IPS DF 4.7 (cell line): Measurements from ENCODE around the gene PRKG1.
"Not testable (repeated sequence)": the region's sequence is repeated elsewhere in the genome, so short reads cannot be mapped to it uniquely, and the experiment has no call there.

Source experiments
- DNase-seq: peaks from one replicate; pipeline ENCODE4 v3.0.0-alpha.2; 2013; ENCODE audit warnings: low spot score; ENCODE audit errors: extremely low read depth

PRKG1 gene

DNA sequence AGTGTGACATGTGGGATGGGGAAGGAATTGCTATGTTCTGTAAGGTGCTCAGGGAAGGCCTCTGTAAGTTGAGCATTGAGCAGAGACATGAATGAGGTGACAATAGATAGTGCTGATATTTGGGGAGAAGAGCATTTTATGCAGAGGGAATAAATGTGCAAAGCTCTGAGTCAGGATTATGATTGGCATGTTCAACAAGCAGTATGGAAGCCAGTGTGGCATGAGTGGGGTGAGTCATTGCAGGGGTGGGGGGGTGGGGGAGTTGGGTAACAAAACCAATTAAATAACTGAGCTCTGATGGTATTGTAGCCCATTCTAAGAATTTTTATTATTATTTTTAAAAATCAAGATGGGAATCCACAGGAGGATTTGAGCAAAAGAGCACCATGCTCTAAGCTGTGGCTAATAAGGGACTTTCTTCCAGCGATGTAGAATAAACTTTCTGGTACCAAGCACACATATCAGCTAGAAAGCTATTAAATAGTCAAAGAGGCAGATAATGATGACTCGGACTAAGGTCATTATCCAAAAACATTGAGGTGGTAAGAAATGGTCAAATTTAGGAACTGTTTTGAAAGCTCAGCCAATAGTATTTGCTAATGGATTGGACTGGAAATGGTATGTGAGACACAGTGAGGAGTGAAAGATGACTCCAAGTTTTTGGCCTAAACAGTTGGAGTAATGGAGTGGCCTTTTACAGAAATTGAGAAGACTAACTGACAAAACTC, 96.4 kb downstream of the PRKG1 start:
- no peak for DNase-seq

DNA sequence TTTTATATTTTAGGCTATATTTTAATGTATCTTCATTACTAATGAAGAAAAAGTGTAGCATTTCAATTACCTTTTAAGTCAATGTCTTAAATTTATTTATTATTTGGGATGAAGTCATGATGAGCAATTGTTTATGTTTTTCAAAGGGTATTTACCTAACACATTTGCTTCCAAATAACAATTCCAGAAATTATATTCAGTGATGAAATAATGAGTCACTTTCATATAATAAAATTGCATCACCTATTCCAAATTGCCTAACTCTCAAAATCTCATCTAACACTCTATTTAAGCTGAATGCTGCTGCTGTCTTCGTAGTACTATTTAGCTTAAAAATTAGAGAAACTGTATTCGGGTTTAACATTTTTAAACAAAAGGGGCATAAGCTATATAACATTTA, 97.7 kb downstream of the PRKG1 start:
- no peak for DNase-seq

DNA sequence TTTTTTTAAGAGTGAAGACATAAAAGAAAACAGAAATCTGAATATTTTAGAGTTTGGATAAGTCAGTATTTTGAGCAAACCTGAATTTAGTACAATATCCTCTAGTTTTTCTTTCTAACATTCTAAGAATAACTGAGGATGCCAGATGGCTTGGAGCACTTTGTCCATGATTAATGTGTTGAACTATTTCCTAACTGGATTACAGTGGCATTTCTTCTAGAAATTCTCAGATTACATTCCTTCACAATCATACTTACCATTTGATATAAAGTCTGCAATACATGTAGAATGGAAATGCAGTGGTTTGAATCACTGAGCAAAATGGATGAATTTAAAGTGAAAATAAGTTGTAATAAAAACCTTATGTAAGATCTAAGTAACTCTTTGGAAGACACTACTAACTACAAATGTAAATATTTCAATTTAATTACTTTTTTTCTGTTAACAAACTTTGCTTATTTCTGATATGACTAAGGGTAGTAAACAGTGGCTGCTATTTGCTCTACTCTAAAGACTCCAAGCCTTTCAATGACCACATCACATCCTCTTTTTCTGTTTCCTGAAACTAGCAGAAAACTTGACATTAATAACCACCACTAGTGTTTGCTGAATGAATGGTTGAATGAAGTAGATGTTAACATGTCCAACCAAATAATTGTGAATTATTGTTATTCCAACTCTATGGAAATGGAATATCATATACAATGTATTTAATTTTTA, 102.8 kb downstream of the PRKG1 start:
- DNase-seq = no peak

DNA sequence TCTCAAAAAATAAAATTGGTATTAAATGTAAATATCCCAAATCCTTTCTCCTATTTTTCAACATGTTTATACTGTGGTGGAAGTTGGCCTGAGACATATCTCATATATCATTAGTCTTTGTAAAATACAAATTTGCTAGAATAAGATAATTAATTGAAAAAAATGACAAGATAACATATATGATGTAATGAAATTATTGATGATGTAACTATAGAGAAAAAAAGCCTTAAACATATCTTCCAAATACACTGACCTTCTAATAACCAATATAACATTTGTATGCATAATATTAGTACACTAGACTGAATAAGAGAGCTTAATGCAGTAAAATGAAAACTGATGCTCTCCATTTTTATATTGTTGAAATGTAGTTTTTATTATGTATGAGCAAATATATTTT, 104.3 kb downstream of the PRKG1 start:
- DNase-seq = no peak

DNA sequence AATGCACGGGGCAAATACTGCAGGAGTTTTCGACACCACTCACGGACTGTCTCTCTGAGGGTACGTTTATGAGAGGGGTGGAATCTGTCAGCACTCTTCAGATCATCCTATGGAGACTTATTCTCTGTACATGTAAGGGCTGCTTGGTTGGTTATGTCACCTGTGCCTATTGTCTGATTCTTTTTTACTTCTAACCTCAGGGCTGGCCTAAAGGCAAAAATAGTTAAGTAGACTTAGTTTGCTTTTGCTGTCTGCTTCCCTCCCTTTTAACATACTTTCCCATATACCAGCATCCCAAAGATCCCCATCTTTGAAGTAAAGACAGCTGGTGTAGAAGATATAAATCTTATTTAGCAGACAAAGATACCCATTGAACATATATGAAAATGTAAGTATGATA, 105.9 kb downstream of the PRKG1 start:
- DNase-seq = no peak

DNA sequence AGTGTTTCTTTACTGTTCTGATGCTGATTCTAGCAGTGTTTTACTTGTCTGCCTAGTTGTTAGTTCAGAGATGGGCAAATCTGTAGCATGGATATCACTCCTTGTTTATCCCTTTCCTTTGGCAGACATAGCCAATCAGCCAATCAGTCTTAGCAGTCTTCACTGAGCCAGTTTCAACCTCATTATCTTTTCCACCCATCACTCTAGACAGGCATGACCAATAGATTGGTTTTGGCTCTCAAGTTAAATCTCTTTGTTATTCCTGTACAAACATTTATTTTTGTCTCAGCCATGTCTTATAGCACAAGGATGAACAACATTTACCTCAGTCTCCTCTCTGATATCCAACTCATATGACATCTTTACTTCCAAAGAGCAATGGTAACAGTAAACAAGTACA, 109.5 kb downstream of the PRKG1 start:
- no peak for DNase-seq

DNA sequence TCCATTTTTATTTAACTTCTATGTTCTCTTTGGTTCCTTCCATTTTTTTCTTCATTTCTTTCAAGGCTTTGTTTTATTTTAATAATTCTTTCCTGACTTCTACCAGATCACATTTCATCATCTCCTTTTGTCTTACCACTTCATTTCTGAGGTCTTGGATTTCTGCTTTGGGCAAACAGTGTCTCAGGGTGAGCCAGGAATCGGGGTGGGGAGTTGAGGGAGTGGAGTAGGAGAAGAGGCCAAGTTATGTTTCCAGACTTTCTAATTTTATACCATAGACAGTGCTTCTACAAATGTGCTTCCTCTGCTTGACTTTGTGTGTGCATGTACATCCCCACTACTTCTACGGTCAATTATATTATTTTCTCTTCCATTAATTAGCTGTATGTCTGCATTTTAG, 112.1 kb downstream of the PRKG1 start:
- no peak for DNase-seq

DNA sequence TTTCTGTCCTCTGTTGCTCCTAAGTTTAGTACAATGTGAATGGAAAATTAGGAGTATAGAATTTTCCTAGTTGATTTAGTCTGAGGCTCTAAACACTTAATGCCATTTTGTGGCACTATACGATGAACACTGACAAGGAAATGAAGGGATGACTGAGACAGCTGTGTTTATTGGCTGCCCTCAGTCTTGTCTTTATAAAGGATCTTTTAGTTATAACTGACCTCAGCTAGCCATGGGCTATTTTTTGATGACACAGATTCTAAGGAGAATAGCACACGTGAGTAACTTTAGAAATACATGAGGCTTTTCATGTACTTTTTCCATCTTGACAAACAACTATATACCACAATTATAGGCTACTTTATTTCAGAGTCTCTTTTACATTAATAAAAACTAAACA, 113.7 kb downstream of the PRKG1 start:
- DNase-seq = no peak

DNA sequence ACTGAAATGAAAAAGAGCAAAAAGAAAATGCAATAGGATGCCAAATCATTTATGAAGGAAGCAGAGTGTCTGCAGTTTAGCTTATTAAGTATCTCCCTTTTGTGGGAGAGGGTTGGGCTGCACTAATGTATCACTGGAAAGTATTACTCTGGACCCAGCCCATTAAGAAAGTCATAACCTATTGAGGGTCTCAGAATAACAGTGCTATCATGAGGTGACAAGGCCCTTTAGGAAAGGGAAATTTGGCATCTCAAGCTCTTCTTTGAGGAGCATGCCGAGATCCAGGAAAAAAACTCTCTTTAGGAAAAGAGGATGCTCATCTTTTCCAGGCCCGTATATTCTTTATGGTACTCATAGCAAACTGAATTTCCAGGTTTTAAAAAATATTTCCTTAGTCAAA, 114.6 kb downstream of the PRKG1 start:
- DNase-seq = no peak

DNA sequence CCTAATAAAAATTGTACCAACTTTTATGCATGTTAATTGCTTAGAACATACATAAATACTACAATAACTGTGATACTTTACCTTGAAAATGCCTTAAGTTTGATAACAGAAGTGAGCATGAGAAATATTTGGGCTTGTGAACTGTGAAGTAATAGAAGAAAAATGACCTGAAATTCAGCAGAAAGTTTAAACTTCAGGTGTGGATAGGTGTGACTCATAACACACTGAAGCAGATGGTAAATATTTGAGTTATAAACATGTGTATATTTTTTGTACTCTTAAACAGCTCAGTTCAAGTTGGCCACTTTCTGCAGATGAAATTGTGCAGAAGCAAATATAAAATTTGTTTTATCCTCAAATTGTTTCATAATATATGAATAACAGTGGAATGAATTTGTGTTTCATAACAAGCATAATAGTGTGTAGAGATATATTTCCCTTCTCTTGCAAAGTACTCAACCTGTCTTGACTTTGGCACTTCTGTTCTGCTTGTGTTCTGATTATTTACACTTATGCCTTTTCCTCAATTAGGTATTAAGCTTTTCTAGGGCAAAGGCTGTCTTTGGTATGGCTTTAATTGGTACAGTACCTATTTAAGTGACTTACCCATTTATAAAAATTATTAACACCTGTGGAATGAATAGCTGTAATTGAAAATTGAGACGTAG, 122.4 kb downstream of the PRKG1 start:
- no peak for DNase-seq

DNA sequence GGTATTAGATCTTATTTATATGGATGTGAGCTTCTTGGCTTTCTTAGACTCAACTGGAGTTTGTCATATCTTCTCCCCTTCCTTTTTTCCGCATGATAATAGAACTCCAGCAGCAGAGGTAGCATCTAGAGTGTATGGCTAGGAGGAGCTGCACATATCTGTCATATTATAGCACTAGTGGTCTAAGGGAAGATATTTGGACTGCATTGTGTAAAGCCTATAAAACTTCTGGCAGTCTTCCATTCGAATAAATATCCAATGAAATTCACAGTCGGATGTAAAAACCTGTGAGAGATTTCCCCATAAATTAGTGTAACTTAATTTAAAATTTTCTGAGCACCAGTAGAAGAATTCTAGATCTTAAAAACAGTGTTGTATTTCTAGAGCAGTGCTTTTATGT, 123.9 kb downstream of the PRKG1 start:
- no peak for DNase-seq

DNA sequence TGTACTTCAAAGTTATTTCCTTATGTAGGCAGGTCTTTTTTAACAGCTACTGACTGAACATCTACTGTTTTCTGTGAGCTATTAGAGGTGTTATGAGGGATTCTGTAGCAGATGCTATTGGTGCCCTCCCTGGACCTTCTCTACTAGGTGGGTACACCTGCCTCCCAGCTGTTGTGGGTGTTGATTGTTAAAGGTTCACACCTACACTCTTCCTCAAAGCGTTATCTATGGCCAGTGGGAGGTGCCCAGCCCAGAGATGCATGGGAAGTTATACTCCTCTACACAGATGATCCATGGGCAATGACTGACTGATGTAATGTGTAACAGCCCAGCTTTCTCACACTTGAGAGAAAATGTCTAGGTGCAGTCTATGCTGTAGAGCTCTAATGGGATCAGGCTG, 127.7 kb downstream of the PRKG1 start:
- no peak for DNase-seq

DNA sequence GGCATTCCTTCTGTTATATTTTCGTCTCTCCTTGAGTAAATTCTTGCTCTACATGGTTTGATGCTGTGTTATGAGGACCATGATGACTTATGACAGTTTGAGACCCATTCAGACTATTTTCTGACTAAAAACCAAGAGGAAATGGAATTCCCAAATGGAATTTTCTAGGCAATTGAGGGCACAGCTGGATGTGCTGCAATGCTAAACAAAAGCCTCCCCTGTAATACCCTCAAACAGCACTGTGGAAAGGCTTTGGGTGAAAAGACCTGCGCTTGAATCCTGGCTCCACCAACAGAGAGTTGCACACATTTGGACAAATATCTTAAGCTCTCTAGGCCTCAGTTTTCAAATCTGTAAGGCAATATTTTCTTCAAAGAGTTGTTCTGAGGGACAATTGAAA, 129.1 kb downstream of the PRKG1 start:
- DNase-seq = peak; percentile 19

DNA sequence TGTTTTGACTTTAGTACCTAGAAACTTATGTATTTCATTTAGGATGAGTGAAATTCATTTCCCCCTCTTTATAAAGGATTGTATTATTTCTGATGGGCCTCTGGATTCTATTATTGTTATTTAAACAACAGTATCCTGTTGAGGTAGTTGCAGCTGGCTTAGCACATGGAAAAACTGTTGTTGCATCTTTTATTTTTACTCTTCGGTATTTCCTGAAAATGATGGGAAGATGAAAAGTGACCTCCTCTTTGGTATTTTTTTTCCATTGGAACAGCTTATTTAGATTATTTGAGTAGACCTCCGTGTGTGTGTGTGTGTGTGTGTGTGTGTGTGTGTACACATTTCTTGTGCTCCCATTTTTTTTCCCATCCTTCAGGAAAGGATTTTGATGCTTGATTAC, 129.8 kb downstream of the PRKG1 start:
- DNase-seq = no peak

DNA sequence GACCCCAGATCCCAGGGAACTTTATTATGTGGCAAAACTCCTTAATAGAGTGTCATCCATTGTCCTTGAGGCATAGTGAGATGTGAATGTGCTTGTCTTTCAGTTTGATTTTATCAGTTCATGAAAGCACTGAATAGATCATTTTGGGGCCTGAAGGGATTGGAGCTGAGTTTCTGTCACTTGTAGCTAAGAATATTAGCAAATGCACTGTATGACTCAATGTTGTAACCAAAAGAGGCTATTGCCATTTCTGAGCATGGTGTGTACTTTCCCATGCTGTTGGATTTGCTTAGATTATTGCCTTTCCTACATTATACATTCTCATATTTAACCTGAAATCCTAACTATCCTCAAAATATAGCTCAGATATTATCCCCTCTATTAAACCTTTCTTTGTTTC, 130.4 kb downstream of the PRKG1 start:
- no peak for DNase-seq

DNA sequence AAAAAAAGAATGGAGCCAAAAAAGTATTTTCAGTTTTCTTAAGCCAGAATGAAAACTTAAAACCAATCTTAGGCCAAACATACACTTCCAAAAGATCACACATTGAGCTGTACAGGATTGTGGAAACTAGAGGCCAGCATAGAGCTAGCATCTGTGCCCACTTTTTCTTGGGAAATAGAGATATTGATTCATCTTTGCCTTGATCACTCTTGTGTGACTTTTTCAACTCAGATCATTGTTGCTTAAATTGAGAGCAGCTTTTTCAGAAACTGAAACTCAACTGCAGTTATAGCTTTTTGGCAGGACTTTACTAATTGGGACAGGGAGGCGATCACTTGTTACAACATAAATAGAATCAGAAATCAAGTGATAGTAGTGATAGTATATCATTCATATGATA, 132.2 kb downstream of the PRKG1 start:
- DNase-seq = no peak

DNA sequence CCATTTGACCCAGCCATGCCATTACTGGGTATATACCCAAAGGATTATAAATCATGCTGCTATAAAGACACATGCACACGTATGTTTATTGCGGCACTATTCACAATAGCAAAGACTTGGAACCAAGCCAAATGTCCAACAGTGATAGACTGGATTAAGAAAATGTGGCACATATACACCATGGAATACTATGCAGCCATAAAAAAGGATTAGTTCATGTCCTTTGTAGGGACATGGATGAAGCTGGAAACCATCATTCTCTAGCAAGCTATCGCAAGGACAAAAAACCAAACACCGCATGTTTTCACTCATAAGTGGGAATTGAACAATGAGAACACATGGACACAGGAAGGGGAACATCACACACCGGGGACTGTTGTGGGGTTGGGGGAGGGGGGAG, 138.7 kb downstream of the PRKG1 start:
- DNase-seq = not testable (repeated sequence)

DNA sequence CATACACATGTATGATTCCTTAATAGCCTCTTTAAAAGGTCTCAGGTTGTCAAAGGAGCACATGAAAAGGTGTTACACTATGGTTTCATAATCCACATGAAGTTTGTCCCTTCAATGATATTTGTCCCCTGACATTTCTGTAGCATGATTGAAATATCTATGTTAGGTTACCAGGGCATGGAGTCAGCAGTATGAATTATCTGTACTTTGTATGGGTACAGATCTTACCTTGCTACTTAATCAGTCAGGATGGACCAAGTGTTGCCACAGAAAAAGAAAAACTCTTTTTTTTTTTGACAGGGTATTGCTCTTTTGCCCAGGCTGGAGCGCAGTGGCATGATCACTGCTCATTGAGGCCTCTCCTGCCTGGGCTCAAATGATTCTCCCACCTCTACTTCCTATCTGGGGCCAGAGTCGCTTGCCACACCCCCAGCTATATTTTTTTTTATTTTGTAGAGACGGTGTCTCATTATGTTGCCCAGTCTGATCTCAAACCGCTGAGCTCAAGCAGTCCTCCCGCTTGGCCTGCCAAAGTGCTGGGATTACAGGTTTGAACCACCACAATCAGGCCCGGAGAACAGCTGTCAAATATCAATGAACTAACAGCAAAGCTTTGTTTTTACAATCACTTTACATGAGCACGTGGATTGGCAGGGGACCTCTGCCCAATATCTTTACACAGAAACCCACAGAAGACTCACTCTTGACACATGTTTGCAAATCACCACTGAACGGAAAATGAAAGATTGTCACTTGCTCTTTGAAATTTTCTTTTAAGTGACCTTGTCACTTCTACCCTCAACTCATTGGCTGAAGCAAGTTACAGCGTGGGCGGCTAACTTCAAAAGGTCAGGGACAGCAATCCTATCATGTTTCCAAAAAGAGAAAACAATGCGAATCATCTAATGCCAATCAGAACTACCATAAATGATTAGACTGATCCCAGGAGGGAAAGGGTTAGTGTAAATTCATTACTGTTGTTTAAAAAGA, 140.2 kb downstream of the PRKG1 start:
- DNase-seq = no peak

DNA sequence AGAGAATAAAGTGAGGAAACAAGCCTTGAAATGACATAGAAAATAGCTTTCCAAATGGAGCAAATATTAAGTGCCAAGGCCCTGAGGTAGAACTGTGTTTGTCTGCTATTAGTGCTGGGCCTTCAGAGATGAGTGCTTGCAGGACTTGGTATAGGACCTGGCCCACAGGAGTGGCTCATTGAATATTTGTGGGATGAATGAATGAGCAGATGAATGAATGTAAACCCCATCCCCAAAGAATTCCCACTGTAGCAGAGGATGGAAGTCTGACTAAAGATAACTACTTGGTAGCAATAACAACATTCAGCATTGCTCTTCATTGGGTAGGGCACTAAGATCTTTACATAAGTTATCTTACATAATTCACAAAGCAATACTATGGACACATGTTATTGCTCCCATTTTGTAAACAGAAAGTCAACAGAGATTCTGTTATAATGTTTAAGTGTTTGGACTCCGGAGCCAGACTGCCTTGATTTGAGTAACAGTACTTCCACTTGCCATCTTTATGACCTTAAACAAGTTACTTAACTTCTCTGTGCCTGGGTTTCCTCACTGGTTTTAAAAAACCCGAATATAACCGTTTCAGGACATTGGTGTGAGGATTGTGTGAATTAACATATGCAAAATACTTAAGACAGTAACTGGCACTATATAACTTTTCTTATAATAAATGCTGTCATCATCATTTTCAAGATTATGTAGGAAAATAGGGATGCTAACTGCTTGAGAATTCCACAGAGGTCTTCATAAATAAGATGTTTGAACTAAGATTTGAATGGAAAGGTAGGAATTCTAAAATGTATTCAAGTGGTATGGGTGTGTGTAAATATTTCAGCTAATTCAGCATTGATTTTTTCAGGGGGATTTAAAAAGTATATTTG, 141.9 kb downstream of the PRKG1 start:
- DNase-seq = no peak

DNA sequence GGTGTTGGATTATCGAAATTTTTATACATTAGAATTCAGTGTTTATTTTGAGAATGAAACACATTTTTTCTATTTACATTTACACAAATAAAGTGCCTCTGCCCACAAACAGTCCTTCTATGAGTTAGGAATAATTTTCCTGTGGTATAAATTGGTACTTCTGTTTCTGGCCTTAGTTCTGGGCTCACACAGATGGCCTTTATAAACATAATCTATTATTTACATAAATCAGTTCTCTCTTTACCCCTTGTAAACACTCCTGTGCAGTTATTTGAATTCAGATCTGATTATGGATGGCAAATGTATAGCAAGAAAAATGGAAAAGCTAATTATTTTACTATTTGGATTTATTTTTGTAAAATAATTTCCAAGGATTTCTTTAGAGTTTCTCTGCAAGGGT, 143.2 kb downstream of the PRKG1 start:
- DNase-seq = no peak
